IMR-90 (cell line): Measurements from ENCODE around the gene OTUD5. TPM values are rescaled to one million over a fixed set of nuclear protein-coding genes. Genes with fewer than 3 reads are reported as not detected.
"Not testable (repeated sequence)": the region's sequence is repeated elsewhere in the genome, so short reads cannot be mapped to it uniquely, and the experiment has no call there.

Experiments used
- ATAC-seq: fragments of 200-7000 bp; cut with Tn5 transposase; 2 replicates; pipeline ENCODE4 v1.9.1; 2020; ENCODE audit warnings: low read depth, mild to moderate bottlenecking, moderate library complexity
- BruUV-seq: library from RNA; stranded (reverse); fragments of 400-500 nt; replicated peaks from 2 replicates; lab custom pipeline; 2021; lab: Mats Ljungman, UMichigan
- CTCF ChIA-PET: fragments of 300-600 bp; formaldehyde crosslinking; extraction: SDS; loops from one replicate; lab custom pipeline; 2021; ENCODE audit warnings: antibody characterized with exemption; lab: Yijun Ruan, JAX
- POLR2A ChIA-PET: fragments of 300-600 bp; sonication (Branson Sonifier 250); formaldehyde crosslinking; loops from one replicate; lab custom pipeline; 2022; ENCODE audit warnings: antibody characterized with exemption; ENCODE audit not compliant: unreplicated experiment; lab: Charles Lee
- DNase-seq: peaks from one replicate; pipeline ENCODE4 v3.0.0; 2013
- H2AFZ ChIP-seq: replicated peaks from 2 replicates; pipeline ENCODE3; 2013; ENCODE audit warnings: low read length, mild to moderate bottlenecking; ENCODE audit not compliant: poor library complexity
- H2AK5ac ChIP-seq: 2 replicates; pipeline ENCODE4 v1.6.1; 2013; ENCODE audit warnings: low read depth, low read length, inconsistent platforms
- H2AK9ac ChIP-seq: replicated peaks from 2 replicates; pipeline ENCODE3; 2013; ENCODE audit warnings: mild to moderate bottlenecking, low read depth, low read length, moderate library complexity; ENCODE audit not compliant: poor library complexity
- H2BK120ac ChIP-seq: 2 replicates; pipeline ENCODE4 v1.6.1; 2013; ENCODE audit warnings: low read depth, low read length, inconsistent platforms
- H2BK15ac ChIP-seq: 3 replicates; pipeline ENCODE4 v1.6.1; 2013; ENCODE audit warnings: low read depth, low read length, inconsistent platforms
- H2BK20ac ChIP-seq: 2 replicates; pipeline ENCODE4 v1.6.1; 2013; ENCODE audit warnings: low read depth, mild to moderate bottlenecking, inconsistent platforms, low read length, moderate library complexity
- H2BK5ac ChIP-seq: 2 replicates; pipeline ENCODE4 v1.6.1; 2013; ENCODE audit warnings: mild to moderate bottlenecking, low read depth, low read length, inconsistent platforms; ENCODE audit not compliant: poor library complexity, severe bottlenecking
- H3K14ac ChIP-seq: replicated peaks from 2 replicates; pipeline ENCODE4 v1.6.1; 2013; ENCODE audit warnings: low read depth, low read length, inconsistent platforms
- H3K18ac ChIP-seq: 2 replicates; pipeline ENCODE4 v1.6.1; 2013; ENCODE audit warnings: low read depth, low read length, control low read depth
- H3K23ac ChIP-seq: 2 replicates; pipeline ENCODE4 v1.6.1; 2013; ENCODE audit warnings: low read depth, low read length, inconsistent platforms
- H3K27ac ChIP-seq: 2 replicates; pipeline ENCODE4 v1.5.1; 2013; ENCODE audit warnings: mild to moderate bottlenecking, control low read depth, low read length; ENCODE audit not compliant: insufficient read depth
- H3K27me3 ChIP-seq: 2 replicates; pipeline ENCODE4 v1.6.1; 2013; ENCODE audit warnings: low read length; ENCODE audit not compliant: control insufficient read depth, insufficient read depth
- H3K36me3 ChIP-seq: 2 replicates; pipeline ENCODE4 v1.6.1; 2013; ENCODE audit warnings: low read length, mixed read lengths; ENCODE audit not compliant: control insufficient read depth, insufficient read depth
- H3K4ac ChIP-seq: 2 replicates; pipeline ENCODE4 v1.6.1; 2013; ENCODE audit warnings: low read depth, low read length, inconsistent platforms
- H3K4me1 ChIP-seq: 2 replicates; pipeline ENCODE4 v1.6.1; 2013; ENCODE audit warnings: low read length, mixed read lengths; ENCODE audit not compliant: control insufficient read depth, insufficient read depth
- H3K4me2 ChIP-seq: 2 replicates; pipeline ENCODE4 v1.6.1; 2013; ENCODE audit warnings: low read depth, mild to moderate bottlenecking, control low read depth, low read length, moderate library complexity
- H3K4me3 ChIP-seq: 2 replicates; pipeline ENCODE4 v1.5.1; 2013; ENCODE audit warnings: low read depth, mild to moderate bottlenecking, control low read depth, low read length, moderate library complexity; ENCODE audit not compliant: insufficient read depth
- H3K56ac ChIP-seq: 2 replicates; pipeline ENCODE4 v1.6.1; 2013; ENCODE audit warnings: low read length, inconsistent platforms; ENCODE audit not compliant: insufficient read depth; ENCODE audit errors: extremely low read depth
- H3K79me1 ChIP-seq, 2 experiments: 2 replicates each; pipeline ENCODE4 v1.6.1; 2013; ENCODE audit warnings: low read length in 2 of 2, inconsistent platforms in 1 of 2, low read depth in 1 of 2
- H3K9ac ChIP-seq: 2 replicates; pipeline ENCODE4 v1.6.1; 2013; ENCODE audit warnings: low read depth, low read length, control low read depth
- H3K9me1 ChIP-seq: 2 replicates; pipeline ENCODE4 v1.6.1; 2013; ENCODE audit warnings: low read length, inconsistent platforms; ENCODE audit not compliant: insufficient read depth
- H3K9me3 ChIP-seq: 2 replicates; pipeline ENCODE4 v1.6.1; 2013; ENCODE audit warnings: low read length; ENCODE audit not compliant: control insufficient read depth, insufficient read depth
- H4K20me1 ChIP-seq: 2 replicates; pipeline ENCODE4 v1.6.1; 2013; ENCODE audit warnings: low read length, inconsistent platforms; ENCODE audit not compliant: insufficient read depth
- H4K5ac ChIP-seq: 2 replicates; pipeline ENCODE4 v1.6.1; 2013; ENCODE audit warnings: mild to moderate bottlenecking, low read depth, low read length, control low read depth
- H4K8ac ChIP-seq, 2 experiments: 2 replicates each; pipeline ENCODE4 v1.6.1; 2013; ENCODE audit warnings: low read depth in 2 of 2, low read length in 2 of 2, control low read depth in 1 of 2, inconsistent platforms in 1 of 2
- H4K91ac ChIP-seq: 2 replicates; pipeline ENCODE4 v1.6.1; 2013; ENCODE audit warnings: low read depth, low read length, inconsistent platforms; ENCODE audit not compliant: insufficient read depth
- WGBS, 2 experiments: methylation state at CpG; one replicate each; pipeline versions ENCODE4 v1.1.5 to v1.1.7; 2013; ENCODE audit warnings: missing lambda C conversion rate in 2 of 2; ENCODE audit not compliant: insufficient read length in 1 of 2; ENCODE audit errors: extremely low coverage in 2 of 2; 5-methylcytosine and 5-hydroxymethylcytosine counted together
- dilution Hi-C: fragments of 300-500 bp; cut with HindIII; formaldehyde crosslinking; loops from one replicate; pipeline ENCODE4 v1.14.3; 2018; ENCODE audit warnings: low sequenced_read_pairs; ENCODE audit not compliant: unreplicated experiment
- in situ Hi-C: fragments of 300-500 bp; cut with MboI; formaldehyde crosslinking; loops from 3 replicates; pipeline ENCODE4 v1.14.3; 2019; ENCODE audit warnings: low sequenced_read_pairs, inconsistent platforms, mixed read lengths
- intact Hi-C: fragments of 100-400 bp; cut with micrococcal nuclease; formaldehyde crosslinking; loops from 2 replicates; pipeline ENCODE4 v1.10.0; 2022
- polyA plus RNA-seq, 3 experiments: library from polyadenylated mRNA; depleted of rRNA; stranded (reverse); fragments of >200 nt; gene quantifications; 2 replicates each; pipeline ENCODE4 v1.2.3, GENCODE V29; 2012; ENCODE audit warnings: low replicate concordance in 1 of 3
- total RNA-seq: library from RNA; depleted of rRNA; stranded (reverse); fragments of >200 nt; gene quantifications from 2 replicates; pipeline ENCODE4 v1.2.3, GENCODE V29; 2012

Gene OTUD5
- total and polyA plus RNA-seq, 2 of the 4 experiments (the other 2 are of a cell fraction): 30.6 to 50.4 TPM

DNA sequence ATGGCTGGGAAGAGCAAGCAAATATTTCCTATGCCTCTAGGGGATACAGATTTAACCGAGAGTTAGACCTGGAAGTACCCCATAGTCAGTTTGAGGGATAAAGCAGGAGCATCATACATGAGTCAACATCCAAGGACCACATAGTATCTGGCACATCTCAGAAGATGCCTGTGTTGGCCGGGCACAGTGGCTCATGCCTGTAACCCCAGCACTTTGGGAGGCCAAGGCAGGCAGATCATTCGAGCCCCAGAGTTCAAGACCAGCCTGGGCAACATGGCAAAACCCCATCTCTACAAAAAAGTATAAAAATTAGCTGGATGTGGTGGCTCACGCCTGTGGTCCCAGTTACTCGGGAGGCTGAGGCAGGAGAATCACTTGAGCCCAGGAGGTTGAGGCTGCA is 70.8 kb downstream of the OTUD5 start:
- H2AK5ac ChIP-seq, H3K9me1 ChIP-seq, ATAC-seq, H2BK120ac ChIP-seq, H4K91ac ChIP-seq, H2BK15ac ChIP-seq, H4K8ac ChIP-seq, H3K18ac ChIP-seq, H4K20me1 ChIP-seq, H3K36me3 ChIP-seq, H3K4me3 ChIP-seq, H3K79me1 ChIP-seq, H3K27me3 ChIP-seq, DNase-seq, H3K27ac ChIP-seq, H2BK20ac ChIP-seq, H3K56ac ChIP-seq, H2AFZ ChIP-seq, BruUV-seq, H3K23ac ChIP-seq, H3K9ac ChIP-seq, H3K4me1 ChIP-seq, H4K5ac ChIP-seq, H3K9me3 ChIP-seq, H3K14ac ChIP-seq, intact Hi-C loops, H2AK9ac ChIP-seq, CTCF ChIA-PET, H3K4me2 ChIP-seq, in situ Hi-C loops, POLR2A ChIA-PET, dilution Hi-C loops, H2BK5ac ChIP-seq, H3K4ac ChIP-seq: not testable (repeated sequence)
- WGBS, 2 experiments: 80% methylated on average over 1 of the region's 5 CpGs; no CpG with 5 or more reads in 1 of the 2 experiments
